Esophagus squamous epithelium (tissue), 5 donors: ENCODE data around the gene FN1. TPM values are rescaled to one million over a fixed set of nuclear protein-coding genes. Genes with fewer than 3 reads are reported as not detected.

Source experiments
- DNase-seq: peaks from one replicate; lab custom pipeline; 2025; lab: John Stamatoyannopoulos, UW
- H3K27ac ChIP-seq, 4 donors: fragments of 200-600 bp; sonication (generic); one replicate each; pipeline ENCODE4 v1.5.1; 2016 to 2019; ENCODE audit warnings: mild to moderate bottlenecking in 1 of 4
- H3K27me3 ChIP-seq, 4 donors: fragments of 200-600 bp; sonication (generic); 1 replicate in 3 of 4; 2 replicates in 1 of 4; pipeline versions ENCODE4 v1.5.1 to v1.6.0; 2017 to 2021; ENCODE audit warnings: antibody characterized with exemption in 1 of 4
- H3K36me3 ChIP-seq, 3 donors: fragments of 200-600 bp; sonication (generic); one replicate each; pipeline ENCODE4 v1.5.1; 2016 to 2019
- H3K4me1 ChIP-seq, 3 donors: fragments of 200-600 bp; sonication (generic); one replicate each; pipeline ENCODE4 v1.5.1; 2017 to 2019
- H3K4me3 ChIP-seq, 4 donors: fragments of 200-600 bp; sonication (generic); 1 replicate in 3 of 4; 2 replicates in 1 of 4; pipeline ENCODE4 v1.5.1; 2016 to 2019; ENCODE audit warnings: mild to moderate bottlenecking in 2 of 4, moderate library complexity in 1 of 4
- H3K9me3 ChIP-seq, 3 donors: fragments of 200-600 bp; sonication (generic); one replicate each; pipeline ENCODE4 v1.5.1; 2016 to 2019
- POLR2A ChIP-seq, 4 donors: fragments of 450-650 bp; IDR thresholded peaks; one replicate each; pipeline ENCODE4 v1.6.1; 2017; ENCODE audit warnings: antibody characterized with exemption in 4 of 4, mild to moderate bottlenecking in 4 of 4, moderate library complexity in 3 of 4
- WGBS, 2 donors: methylation state at CpG; one replicate each; pipeline ENCODE4 v1.1.5; 2018; 5-methylcytosine and 5-hydroxymethylcytosine counted together
- intact Hi-C: fragments of 100-400 bp; cut with DNase I; formaldehyde crosslinking; loops from one replicate; pipeline ENCODE4 v1.15.0; 2022
- total RNA-seq, 4 donors: library from RNA; depleted of rRNA; stranded (reverse); fragments of >200 nt; gene quantifications; one replicate each; pipeline ENCODE4 v1.1.0, GENCODE V29; 2016
- TF ChIP-seq, protein P1 (sequence below), 6 experiments: fragments of 450-650 bp in 4 of 6; fragments of 200-600 bp in 2 of 6; sonication (generic) in 2 of 6; IDR thresholded peaks; one replicate each; pipeline ENCODE4 v1.5.1; 2016 to 2019; ENCODE audit warnings: antibody characterized with exemption in 6 of 6, mild to moderate bottlenecking in 4 of 6, moderate library complexity in 4 of 6
- donor health status: DM: yes; HTN: yes; CAD: no.

The FN1 gene
- total RNA-seq, 4 donors from 2014 or later = 15.7 to 393 (median 112) TPM

GRCh38 chr2:215436705-215437565 is 1.1 kb upstream of the FN1 start:
- 11% methylated on average over 17 to 22 of the region's 22 CpGs for WGBS, 2 donors
- no peak for DNase-seq

DNA sequence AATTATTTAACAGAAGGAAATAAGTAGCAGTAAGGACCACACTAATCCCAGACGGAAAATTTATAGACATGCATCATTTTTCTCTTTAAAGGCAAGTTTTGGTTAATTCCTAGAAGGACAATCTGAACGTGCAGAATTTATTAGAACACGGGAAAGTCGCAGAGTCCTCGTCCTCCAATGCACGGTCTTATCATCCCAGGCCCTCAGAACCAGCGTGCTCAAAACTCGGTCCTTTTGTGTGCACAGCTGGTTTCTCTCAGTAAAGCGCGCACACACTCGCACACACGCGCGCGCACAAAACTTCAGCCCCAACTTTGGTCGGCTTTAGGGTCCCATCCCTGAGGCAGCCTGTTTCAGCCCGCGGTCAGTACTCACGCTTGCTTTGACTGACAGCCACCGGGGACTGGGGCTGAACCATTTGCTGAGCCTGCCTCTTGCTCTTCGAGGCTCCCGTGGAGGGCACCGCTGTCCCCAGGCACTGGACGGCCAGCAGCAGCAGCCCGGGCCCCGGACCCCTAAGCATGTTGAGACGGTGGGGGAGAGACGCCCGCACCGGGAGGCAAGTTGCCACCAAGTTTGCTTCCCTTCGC is 493 bp downstream of the FN1 start:
- Histone ChIP-seq H3K4me3 (peak overlapping the region; percentile 32 to 70 (median 66)), H3K27me3 (peaks cover 0 to 57% (median 2%) of the 10 kb centered on the region in 4 donors), H3K27ac (peak overlapping the region; percentile 66 to 92 (median 86)), H3K36me3 (no peaks in the 10 kb centered on the region), H3K4me1 (peaks cover 7 to 34% (median 11%) of the 10 kb centered on the region in 3 donors), H3K9me3 (no peaks in the 10 kb centered on the region)
- intact Hi-C loops = no loop called here
- no peak for TF ChIP-seq POLR2A (IDR thresholded peaks at IDR 0.05)
- TF ChIP-seq, protein P1, sequence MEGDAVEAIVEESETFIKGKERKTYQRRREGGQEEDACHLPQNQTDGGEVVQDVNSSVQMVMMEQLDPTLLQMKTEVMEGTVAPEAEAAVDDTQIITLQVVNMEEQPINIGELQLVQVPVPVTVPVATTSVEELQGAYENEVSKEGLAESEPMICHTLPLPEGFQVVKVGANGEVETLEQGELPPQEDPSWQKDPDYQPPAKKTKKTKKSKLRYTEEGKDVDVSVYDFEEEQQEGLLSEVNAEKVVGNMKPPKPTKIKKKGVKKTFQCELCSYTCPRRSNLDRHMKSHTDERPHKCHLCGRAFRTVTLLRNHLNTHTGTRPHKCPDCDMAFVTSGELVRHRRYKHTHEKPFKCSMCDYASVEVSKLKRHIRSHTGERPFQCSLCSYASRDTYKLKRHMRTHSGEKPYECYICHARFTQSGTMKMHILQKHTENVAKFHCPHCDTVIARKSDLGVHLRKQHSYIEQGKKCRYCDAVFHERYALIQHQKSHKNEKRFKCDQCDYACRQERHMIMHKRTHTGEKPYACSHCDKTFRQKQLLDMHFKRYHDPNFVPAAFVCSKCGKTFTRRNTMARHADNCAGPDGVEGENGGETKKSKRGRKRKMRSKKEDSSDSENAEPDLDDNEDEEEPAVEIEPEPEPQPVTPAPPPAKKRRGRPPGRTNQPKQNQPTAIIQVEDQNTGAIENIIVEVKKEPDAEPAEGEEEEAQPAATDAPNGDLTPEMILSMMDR (IDR thresholded peaks at IDR 0.05) = no peak
- 3 to 10% methylated on average over 12 to 26 of the region's 31 CpGs for WGBS, 2 donors
- DNase-seq = no peak

More at GRCh38 chr2:215436705-215437565, 1.1 kb upstream of the FN1 start:
- no peak for TF ChIP-seq POLR2A (IDR thresholded peaks at IDR 0.05)
- TF ChIP-seq, protein P1 (IDR thresholded peaks at IDR 0.05) = no peak
- intact Hi-C loops = no loop called here
- Histone ChIP-seq H3K4me3 (peak overlapping the region; percentile 32 to 70 (median 66)), H3K27me3 (peaks cover 0 to 53% (median 2%) of the 10 kb centered on the region in 4 donors), H3K27ac (peak overlapping the region; percentile 64 to 92 (median 87)), H3K4me1 (peaks cover 7 to 26% (median 11%) of the 10 kb centered on the region in 3 donors), H3K9me3 (no peaks in the 10 kb centered on the region), H3K36me3 (no peaks in the 10 kb centered on the region)

- WGBS, 2 donors = 49 to 52% methylated on average over 10 of the region's 10 CpGs
- Histone ChIP-seq H3K4me1 (peaks cover 7 to 40% (median 11%) of the 10 kb centered on the region in 3 donors), H3K36me3 (no peaks in the 10 kb centered on the region), H3K4me3 (peak overlapping the region; percentile 32 to 70 (median 66)), H3K27ac (peak overlapping the region; percentile 66 to 92 (median 86)), H3K27me3 (peaks cover 0 to 57% (median 2%) of the 10 kb centered on the region in 4 donors), H3K9me3 (no peaks in the 10 kb centered on the region)
- no peak for TF ChIP-seq POLR2A (IDR thresholded peaks at IDR 0.05)
- TF ChIP-seq, protein P1 (IDR thresholded peaks at IDR 0.05) = no peak
- intact Hi-C loops = no loop called here
- DNase-seq = no peak
Observed at GRCh38 chr2:215434447-215435279, 1.2 kb downstream of the FN1 start.

- Histone ChIP-seq H3K9me3 (no peaks in the 10 kb centered on the region), H3K27me3 (peaks cover 0 to 47% (median 2%) of the 10 kb centered on the region in 4 donors), H3K4me1 (peaks cover 7 to 40% (median 11%) of the 10 kb centered on the region in 3 donors), H3K27ac (peak overlapping the region; percentile 32 to 92 (median 82)), H3K36me3 (no peaks in the 10 kb centered on the region), H3K4me3 (peak overlapping the region in 3 of 4 donors; percentile 62 to 70 (median 69))
- 73 to 74% methylated on average over 8 of the region's 8 CpGs for WGBS, 2 donors
- no peak for DNase-seq
- intact Hi-C loops = no loop called here
- no peak for TF ChIP-seq POLR2A (IDR thresholded peaks at IDR 0.05)
- TF ChIP-seq, protein P1 (IDR thresholded peaks at IDR 0.05) = no peak
Observed at GRCh38 chr2:215432759-215433594, 2.9 kb downstream of the FN1 start.
